Muscle of leg (tissue), 16 donors: ENCODE results near the gene SERINC3. TPM values are rescaled to one million over a fixed set of nuclear protein-coding genes. Genes with fewer than 3 reads are reported as not detected.
A peak's percentile ranks its signal among the peaks of the same experiment; 100 is the strongest.
"Not testable (repeated sequence)": the region's sequence is repeated elsewhere in the genome, so short reads cannot be mapped to it uniquely, and the experiment has no call there.

Source experiments
- DNase-seq: peaks from one replicate; pipeline ENCODE4 v3.0.0; 2013
- H3K27ac ChIP-seq: one replicate; pipeline ENCODE4 v1.5.1; 2013; ENCODE audit warnings: mild to moderate bottlenecking, low read length, control low read depth
- H3K27me3 ChIP-seq: one replicate; pipeline ENCODE4 v1.6.1; 2013; ENCODE audit warnings: low read length; ENCODE audit not compliant: control insufficient read depth, insufficient read depth
- H3K36me3 ChIP-seq: one replicate; pipeline ENCODE4 v1.6.1; 2013; ENCODE audit warnings: low read length; ENCODE audit not compliant: control insufficient read depth, insufficient read depth
- H3K4me1 ChIP-seq: one replicate; pipeline ENCODE4 v1.6.1; 2013; ENCODE audit warnings: low read length; ENCODE audit not compliant: control insufficient read depth, insufficient read depth
- H3K4me3 ChIP-seq: one replicate; pipeline ENCODE4 v1.5.1; 2013; ENCODE audit warnings: low read length, control low read depth
- H3K9me3 ChIP-seq: replicated peaks from 2 replicates; pipeline ENCODE4 v1.6.1; 2013; ENCODE audit warnings: low read depth, low read length; ENCODE audit not compliant: control insufficient read depth
- WGBS: methylation state at CpG from one replicate; pipeline ENCODE4 v1.1.5; 2013; ENCODE audit warnings: missing lambda C conversion rate; ENCODE audit not compliant: insufficient coverage; 5-methylcytosine and 5-hydroxymethylcytosine counted together
- long read RNA-seq, 11 donors: transcript quantifications; one replicate each; lab custom pipeline, GENCODE V29; 2026
- polyA plus RNA-seq, 8 donors: library from polyadenylated mRNA; unstranded; fragments of 120-200 nt; gene quantifications; one replicate each; pipeline versions ENCODE4 v1.2.1 to v1.2.3, GENCODE V29; 2013; ENCODE audit warnings: inconsistent platforms in 1 of 8, low replicate concordance in 1 of 8; ENCODE audit not compliant: insufficient read length in 8 of 8, insufficient read depth in 1 of 8
- total RNA-seq: library from RNA; stranded (reverse); fragments of 120-200 nt; gene quantifications from one replicate; pipeline ENCODE4 v1.2.4, GENCODE V29; 2013

SERINC3 gene
- total RNA-seq, result 27.5 TPM
- polyA plus RNA-seq, result 10 to 100 TPM; 41.3 to 50.0 (median 44.8) TPM
- long read RNA-seq, donor 1, full-length matches to known transcripts, result 6 of 14 reads
- long read RNA-seq, donor 1, partial matches to known transcripts, result 8 of 14 reads
- long read RNA-seq, donor 1, other reads (novel, unspliced or antisense), result 0 of 14 reads
- long read RNA-seq, donor 2, full-length matches to known transcripts, result 2 of 2 reads
- long read RNA-seq, donor 2, partial matches to known transcripts, result 0 of 2 reads
- long read RNA-seq, donor 2, other reads (novel, unspliced or antisense), result 0 of 2 reads
- long read RNA-seq, donor 3, full-length matches to known transcripts, result 35 of 35 reads
- long read RNA-seq, donor 3, partial matches to known transcripts, result 0 of 35 reads
- long read RNA-seq, donor 3, other reads (novel, unspliced or antisense), result 0 of 35 reads
- long read RNA-seq, donor 4, full-length matches to known transcripts, result 7 of 7 reads
- long read RNA-seq, donor 4, partial matches to known transcripts, result 0 of 7 reads
- long read RNA-seq, donor 4, other reads (novel, unspliced or antisense), result 0 of 7 reads
- long read RNA-seq, donor 5, full-length matches to known transcripts, result 27 of 42 reads
- long read RNA-seq, donor 5, partial matches to known transcripts, result 15 of 42 reads
- long read RNA-seq, donor 5, other reads (novel, unspliced or antisense), result 0 of 42 reads
- long read RNA-seq, donor 6, full-length matches to known transcripts, result 18 of 18 reads
- long read RNA-seq, donor 6, partial matches to known transcripts, result 0 of 18 reads
- long read RNA-seq, donor 6, other reads (novel, unspliced or antisense), result 0 of 18 reads
- long read RNA-seq, donor 7, full-length matches to known transcripts, result 13 of 19 reads
- long read RNA-seq, donor 7, partial matches to known transcripts, result 6 of 19 reads
- long read RNA-seq, donor 7, other reads (novel, unspliced or antisense), result 0 of 19 reads
- long read RNA-seq, donor 8, full-length matches to known transcripts, result 16 of 16 reads
- long read RNA-seq, donor 8, partial matches to known transcripts, result 0 of 16 reads
- long read RNA-seq, donor 8, other reads (novel, unspliced or antisense), result 0 of 16 reads
- long read RNA-seq, donor 9, full-length matches to known transcripts, result 11 of 18 reads
- long read RNA-seq, donor 9, partial matches to known transcripts, result 7 of 18 reads
- long read RNA-seq, donor 9, other reads (novel, unspliced or antisense), result 0 of 18 reads
- long read RNA-seq, donor 10, full-length matches to known transcripts, result 22 of 31 reads
- long read RNA-seq, donor 10, partial matches to known transcripts, result 9 of 31 reads
- long read RNA-seq, donor 10, other reads (novel, unspliced or antisense), result 0 of 31 reads
- long read RNA-seq, donor 11, full-length matches to known transcripts, result 18 of 23 reads
- long read RNA-seq, donor 11, partial matches to known transcripts, result 5 of 23 reads
- long read RNA-seq, donor 11, other reads (novel, unspliced or antisense), result 0 of 23 reads

DNA sequence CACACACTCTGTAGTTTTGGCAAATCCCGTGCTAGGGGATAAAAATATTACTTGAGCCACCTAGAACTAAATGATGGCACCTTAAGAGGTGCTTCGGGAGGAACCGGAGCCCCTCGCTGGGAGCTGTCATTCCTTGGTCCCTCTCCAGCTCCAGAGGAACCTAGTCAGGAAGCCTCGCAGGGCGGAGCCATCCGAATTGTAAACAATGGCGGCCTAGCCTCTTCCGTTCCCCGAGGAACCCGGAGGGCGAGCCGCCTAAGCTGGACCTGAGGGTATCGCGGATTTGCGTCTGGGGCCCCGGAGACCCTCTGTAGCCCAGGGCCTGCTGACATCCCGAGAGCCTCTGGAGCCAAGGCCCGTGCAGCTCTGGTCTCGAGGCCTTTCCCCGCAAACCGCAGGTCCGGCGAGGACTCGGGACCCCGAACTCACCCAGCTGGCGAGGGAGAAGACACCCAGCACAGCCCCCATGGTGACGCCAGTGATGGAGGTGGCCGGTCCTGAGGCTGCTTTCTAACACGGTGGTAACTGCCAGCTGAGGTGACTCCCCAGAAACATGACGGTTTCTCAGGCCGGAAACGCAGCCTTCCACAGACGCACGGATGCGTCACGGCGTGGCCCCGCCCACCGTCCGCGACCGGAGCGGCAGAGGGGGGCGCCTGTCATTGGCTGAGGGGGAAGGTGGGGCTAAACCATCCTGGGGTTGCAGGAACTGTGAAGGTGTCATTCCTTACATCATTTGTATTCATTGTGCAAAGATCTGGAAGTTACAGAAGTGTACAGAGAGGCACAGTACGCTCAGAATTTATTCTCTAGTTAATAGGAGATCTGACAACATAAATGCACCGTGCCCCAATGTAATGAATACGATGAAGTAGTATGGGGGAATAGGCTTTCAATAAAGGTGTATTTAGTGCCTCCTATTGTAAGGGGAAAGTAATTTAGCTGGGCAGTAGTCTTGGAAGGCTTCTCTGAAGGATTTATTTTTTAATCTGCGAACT is at the start of gene SERINC3:
SERINC3 (minus strand) TSS at position 587 of the 998 bp plus-strand sequence; CDS start at position 468, 119 bp downstream.
- H3K27me3 ChIP-seq, result peaks cover 6% of the 10 kb centered on the region
- peaks cover 2% of the 10 kb centered on the region for H3K36me3 ChIP-seq
- H3K27ac ChIP-seq, result peak within 1 kb of the TSS; percentile 78
- WGBS, result 0% methylated on average over 36 of the region's 49 CpGs
- peak; percentile 97 for DNase-seq
- H3K4me3 ChIP-seq, result peak within 1 kb of the TSS; percentile 50
- peaks cover 15% of the 10 kb centered on the region for H3K4me1 ChIP-seq
- H3K9me3 ChIP-seq, result no peaks in the 10 kb centered on the region

GRCh38 chr20:44571362-44571988 is 49.6 kb upstream of the SERINC3 start:
- Histone ChIP-seq H3K4me1 (peaks cover 18% of the 10 kb centered on the region), H3K9me3 (no peaks in the 10 kb centered on the region), H3K36me3 (no peaks in the 10 kb centered on the region), H3K4me3 (no peak overlapping the region), H3K27me3 (no peaks in the 10 kb centered on the region), H3K27ac (no peak overlapping the region)
- no peak for DNase-seq
- 39% methylated on average over 3 of the region's 6 CpGs for WGBS

DNA sequence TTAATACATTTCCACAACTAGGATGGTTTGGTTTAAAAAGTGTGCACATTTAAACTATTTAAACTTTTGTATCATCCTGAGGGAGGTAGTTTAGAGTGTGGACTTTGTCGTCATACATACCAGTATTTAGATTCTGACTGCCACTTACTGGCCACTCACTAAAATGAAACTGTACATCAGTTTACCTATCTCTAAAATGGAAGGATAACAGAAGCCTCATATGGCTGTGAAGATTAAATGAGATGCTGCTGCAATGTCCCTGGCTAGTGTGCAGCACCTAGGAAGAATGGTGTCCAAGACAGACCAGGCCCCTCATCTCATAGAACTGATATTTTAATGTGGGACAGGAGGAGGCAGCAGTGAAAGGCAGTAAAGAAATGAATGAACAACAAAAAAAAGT is 48.5 kb upstream of the SERINC3 start:
- Histone ChIP-seq H3K4me3 (no peak overlapping the region), H3K27me3 (no peaks in the 10 kb centered on the region), H3K4me1 (peaks cover 13% of the 10 kb centered on the region), H3K9me3 (no peaks in the 10 kb centered on the region), H3K27ac (no peak overlapping the region), H3K36me3 (no peaks in the 10 kb centered on the region)
- DNase-seq, result no peak
- WGBS, result no CpG with 5 or more reads among the region's 1 CpG

DNA sequence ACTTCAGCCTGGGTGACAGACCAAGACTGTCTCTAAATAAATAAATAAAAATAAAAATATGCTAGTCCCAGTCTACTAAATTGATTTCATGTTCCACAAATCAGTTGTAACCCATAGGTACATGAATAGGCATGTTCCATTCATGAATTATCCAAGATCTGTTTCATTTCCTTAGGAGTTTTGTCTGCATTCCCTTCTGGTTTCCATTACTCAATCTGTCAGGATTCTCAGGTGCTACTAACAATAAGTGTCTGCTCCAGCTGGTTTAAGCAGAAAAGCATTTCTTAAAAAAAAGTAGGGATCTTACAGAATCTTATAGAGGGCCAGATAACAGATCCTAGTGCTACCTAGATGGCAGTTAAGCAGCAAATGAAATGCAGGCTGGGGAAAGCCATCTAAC is 44.9 kb upstream of the SERINC3 start:
- no peak overlapping the region for H3K27ac ChIP-seq
- no peak for DNase-seq
- no peak overlapping the region for H3K4me3 ChIP-seq
- no peaks in the 10 kb centered on the region for H3K36me3 ChIP-seq
- H3K4me1 ChIP-seq, result no peaks in the 10 kb centered on the region
- H3K27me3 ChIP-seq, result no peaks in the 10 kb centered on the region
- H3K9me3 ChIP-seq, result no peaks in the 10 kb centered on the region

DNA sequence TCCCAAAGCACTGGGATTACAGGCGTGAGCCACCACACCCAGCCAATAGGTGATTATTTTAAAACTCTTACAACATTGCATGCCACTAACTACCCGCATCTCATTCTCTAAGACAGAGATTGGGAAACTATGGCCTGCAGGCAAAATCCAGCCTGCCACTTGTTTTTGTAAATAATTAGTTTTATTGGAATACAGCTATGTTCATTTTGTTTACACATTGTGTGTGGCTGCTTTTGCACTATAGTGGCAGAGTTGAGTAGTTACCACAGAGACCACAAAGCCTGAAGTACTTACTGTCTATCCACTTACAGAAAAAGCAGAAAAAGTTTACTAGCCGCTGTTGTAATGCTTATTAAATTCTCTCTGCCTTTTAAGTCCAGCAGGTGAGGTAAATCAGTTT is 44.1 kb upstream of the SERINC3 start:
- Histone ChIP-seq H3K9me3 (no peaks in the 10 kb centered on the region), H3K27me3 (no peaks in the 10 kb centered on the region), H3K4me3 (no peak overlapping the region), H3K36me3 (no peaks in the 10 kb centered on the region), H3K27ac (no peak overlapping the region), H3K4me1 (no peaks in the 10 kb centered on the region)
- DNase-seq, result no peak
- WGBS, result 100% methylated on average over 1 of the region's 3 CpGs

DNA sequence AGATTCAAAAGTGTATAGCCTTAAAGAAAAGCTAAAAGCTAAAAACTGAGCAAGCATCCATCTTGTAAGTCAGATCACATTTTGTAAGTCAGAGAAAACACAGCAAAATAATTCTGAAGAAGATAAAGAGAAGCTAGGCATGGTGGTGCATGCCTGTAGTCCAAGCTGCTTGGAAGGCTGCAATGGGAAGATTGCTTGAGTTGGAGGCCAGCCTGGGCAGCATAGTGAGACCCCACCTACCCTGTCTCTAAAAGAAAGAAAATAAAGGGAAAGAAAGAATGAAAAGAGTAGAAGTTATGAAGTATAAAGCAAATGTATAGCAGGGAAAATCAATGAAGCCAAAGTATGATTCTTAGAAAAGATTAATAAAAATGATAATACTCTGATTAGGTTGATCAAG is 40.0 kb upstream of the SERINC3 start:
- Histone ChIP-seq H3K4me1 (no peaks in the 10 kb centered on the region), H3K9me3 (no peaks in the 10 kb centered on the region), H3K4me3 (no peak overlapping the region), H3K27me3 (no peaks in the 10 kb centered on the region), H3K36me3 (no peaks in the 10 kb centered on the region), H3K27ac (no peak overlapping the region)
- no peak for DNase-seq

DNA sequence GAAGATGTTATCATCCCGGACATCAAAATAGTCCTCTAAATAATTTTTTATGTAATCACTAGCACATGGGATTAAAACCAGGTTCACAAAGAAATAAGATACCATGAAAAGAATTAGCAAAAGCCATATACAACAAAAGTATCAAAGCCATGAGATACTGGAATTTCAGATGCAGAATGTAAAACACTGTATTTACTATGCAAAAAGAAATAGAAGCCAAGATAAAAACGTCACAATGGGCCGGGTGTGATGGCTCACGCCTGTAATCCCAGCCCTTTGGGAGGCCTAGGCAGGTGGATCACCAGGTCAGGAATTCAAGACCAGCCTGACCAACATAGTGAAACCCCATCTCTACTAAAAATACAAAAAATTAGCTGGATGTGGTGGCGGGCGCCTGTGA is 38.9 kb upstream of the SERINC3 start:
- H3K9me3 ChIP-seq, H3K4me1 ChIP-seq, H3K27me3 ChIP-seq, DNase-seq, H3K27ac ChIP-seq, H3K36me3 ChIP-seq, H3K4me3 ChIP-seq: not testable (repeated sequence)
- WGBS, result 100% methylated on average over 2 of the region's 6 CpGs

- no CpG with 5 or more reads among the region's 2 CpGs for WGBS
- no peak overlapping the region for H3K4me3 ChIP-seq
Measured at GRCh38 chr20:44560229-44560628, 38.4 kb upstream of the SERINC3 start.

DNA sequence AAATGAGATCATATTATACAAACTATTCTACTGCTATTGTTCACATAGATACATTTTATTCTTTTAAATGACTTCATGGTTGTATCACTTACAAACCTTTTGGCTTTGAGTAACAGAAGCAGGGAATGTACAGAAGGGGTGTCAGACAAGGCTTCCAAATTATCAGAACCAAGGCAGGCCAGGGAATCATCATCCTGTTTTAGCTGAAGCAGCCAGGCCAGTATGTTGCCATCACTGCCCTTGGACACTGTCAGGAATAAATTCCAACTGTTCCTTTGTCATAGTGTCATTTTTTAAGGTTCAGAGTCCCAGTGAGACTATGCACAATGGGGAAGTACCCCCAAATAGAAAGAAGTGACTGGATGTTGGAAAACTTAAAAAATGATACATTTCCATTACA is 37.4 kb upstream of the SERINC3 start:
- no peaks in the 10 kb centered on the region for H3K27me3 ChIP-seq
- no peaks in the 10 kb centered on the region for H3K36me3 ChIP-seq
- no peak overlapping the region for H3K27ac ChIP-seq
- no peak for DNase-seq
- no peaks in the 10 kb centered on the region for H3K4me1 ChIP-seq
- H3K4me3 ChIP-seq, result no peak overlapping the region
- no peaks in the 10 kb centered on the region for H3K9me3 ChIP-seq

More at GRCh38 chr20:44560229-44560628, 38.4 kb upstream of the SERINC3 start:
- Histone ChIP-seq H3K27ac (no peak overlapping the region), H3K27me3 (no peaks in the 10 kb centered on the region), H3K36me3 (no peaks in the 10 kb centered on the region), H3K9me3 (no peaks in the 10 kb centered on the region), H3K4me1 (no peaks in the 10 kb centered on the region)
- DNase-seq, result no peak
